Mammary epithelial cell (primary cell): ENCODE data around the gene ASB6.

Experiments
- EZH2 ChIP-seq: IDR thresholded peaks from 2 replicates; pipeline ENCODE4 v1.6.1; 2012; ENCODE audit warnings: low read length, inconsistent platforms, borderline replicate concordance
- TF ChIP-seq, protein P1 (sequence below), 2 donors: IDR thresholded peaks in 1 of 2; conservative IDR thresholded peaks in 1 of 2; 2 replicates each; pipeline ENCODE4 v1.5.1; 2011 to 2012; ENCODE audit warnings: inconsistent platforms in 2 of 2, low read length in 2 of 2, mild to moderate bottlenecking in 2 of 2, control low read depth in 1 of 2, low read depth in 1 of 2; ENCODE audit not compliant: insufficient read depth in 1 of 2; ENCODE audit errors: extremely low read depth in 1 of 2

DNA sequence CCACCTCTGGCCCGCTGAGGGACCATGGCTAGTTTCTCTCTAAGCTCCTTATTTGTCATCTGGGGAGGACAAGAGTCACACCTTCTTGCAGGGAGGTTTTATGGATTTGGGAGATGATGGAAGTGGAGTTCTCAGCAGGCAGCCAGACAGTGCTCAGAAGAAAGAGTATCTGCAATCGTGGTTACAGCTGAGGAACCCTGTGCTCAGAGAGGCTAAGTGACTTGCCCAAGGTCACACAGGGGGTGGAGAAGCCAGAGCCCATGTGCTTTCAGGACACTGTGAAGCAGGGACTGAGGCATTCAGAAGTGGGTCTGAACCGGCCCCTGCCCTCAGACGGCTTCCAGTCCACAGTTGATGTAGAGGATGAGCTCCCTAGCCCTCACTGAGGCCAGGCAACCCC is 34.3 kb upstream of the ASB6 start:
- TF ChIP-seq, protein P1, sequence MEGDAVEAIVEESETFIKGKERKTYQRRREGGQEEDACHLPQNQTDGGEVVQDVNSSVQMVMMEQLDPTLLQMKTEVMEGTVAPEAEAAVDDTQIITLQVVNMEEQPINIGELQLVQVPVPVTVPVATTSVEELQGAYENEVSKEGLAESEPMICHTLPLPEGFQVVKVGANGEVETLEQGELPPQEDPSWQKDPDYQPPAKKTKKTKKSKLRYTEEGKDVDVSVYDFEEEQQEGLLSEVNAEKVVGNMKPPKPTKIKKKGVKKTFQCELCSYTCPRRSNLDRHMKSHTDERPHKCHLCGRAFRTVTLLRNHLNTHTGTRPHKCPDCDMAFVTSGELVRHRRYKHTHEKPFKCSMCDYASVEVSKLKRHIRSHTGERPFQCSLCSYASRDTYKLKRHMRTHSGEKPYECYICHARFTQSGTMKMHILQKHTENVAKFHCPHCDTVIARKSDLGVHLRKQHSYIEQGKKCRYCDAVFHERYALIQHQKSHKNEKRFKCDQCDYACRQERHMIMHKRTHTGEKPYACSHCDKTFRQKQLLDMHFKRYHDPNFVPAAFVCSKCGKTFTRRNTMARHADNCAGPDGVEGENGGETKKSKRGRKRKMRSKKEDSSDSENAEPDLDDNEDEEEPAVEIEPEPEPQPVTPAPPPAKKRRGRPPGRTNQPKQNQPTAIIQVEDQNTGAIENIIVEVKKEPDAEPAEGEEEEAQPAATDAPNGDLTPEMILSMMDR (conservative IDR thresholded peaks at IDR 0.05 in 1 of 2, IDR thresholded peaks at IDR 0.05 in 1 of 2; ENCODE audit: extremely low read depth in 1 of 2, insufficient read depth in 1 of 2, low read depth in 1 of 2, low read length in 2 of 2), result no peak
- no peak for TF ChIP-seq EZH2
